ENCODE measurements around the gene SORCS3.

The SORCS3 gene

DNA sequence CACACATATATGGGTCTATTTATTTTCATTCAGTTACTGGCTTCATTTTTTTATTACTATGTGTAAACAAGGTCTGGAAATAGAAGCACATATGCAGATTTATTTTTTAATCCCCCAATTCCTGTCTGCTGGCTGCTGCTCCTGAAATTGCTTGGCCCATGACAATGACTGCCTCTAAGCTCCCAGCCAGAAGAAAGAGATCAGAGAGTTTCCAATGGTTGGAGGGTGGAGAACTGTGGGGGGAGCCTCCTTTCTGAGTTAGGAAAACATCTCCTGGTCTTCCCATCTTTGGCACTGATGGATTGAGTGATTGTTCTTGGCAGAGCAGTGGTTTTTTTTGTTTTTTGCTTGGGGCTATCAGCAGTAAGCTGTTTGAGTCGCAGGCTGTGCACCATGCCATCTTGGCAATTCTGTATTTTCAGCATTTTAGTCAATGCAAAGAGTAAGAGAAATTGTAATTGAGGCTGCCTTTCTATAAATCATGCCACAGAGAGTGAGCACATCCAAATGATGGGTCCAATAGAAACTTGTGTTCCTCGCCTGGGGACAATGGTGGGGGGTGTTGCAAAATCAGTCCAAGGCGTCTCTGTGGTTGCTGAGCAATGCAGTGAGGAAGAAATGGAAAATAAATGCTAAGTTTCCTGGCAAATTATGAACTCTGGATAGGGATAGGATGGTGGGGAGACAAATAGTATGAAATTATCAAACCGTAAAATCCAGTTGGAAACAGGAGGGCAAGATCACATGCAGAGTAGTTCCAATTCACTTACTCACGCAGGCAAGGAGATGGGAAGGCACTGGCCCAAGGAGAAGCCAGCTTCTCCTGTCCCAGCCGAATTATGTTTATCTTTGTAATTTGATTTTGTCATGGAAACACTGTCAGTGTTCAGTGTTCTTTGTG is 382.4 kb downstream of the SORCS3 start:
- DNase-seq (ENCODE audit: low spot score): no peak

DNA sequence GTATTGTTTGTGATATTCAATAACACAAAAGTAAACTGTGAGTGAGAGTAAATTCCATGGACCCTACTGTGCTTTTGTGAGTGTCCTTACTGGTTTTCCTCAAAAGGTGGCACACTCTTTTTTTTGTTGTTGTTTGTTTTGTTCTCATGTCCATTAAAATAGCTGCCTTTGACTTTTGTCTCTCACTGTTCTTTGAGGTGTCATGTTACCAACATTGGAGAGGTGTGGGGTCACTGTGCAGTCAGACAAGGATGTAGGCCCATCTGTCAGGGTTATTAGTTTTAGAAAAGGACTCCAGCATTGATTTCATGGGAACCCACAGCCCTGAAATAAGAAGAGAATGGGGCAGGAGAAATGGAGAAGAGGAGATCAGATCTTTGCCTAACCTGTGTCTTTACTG is 383.1 kb downstream of the SORCS3 start:
- DNase-seq (ENCODE audit: low spot score): no peak

DNA sequence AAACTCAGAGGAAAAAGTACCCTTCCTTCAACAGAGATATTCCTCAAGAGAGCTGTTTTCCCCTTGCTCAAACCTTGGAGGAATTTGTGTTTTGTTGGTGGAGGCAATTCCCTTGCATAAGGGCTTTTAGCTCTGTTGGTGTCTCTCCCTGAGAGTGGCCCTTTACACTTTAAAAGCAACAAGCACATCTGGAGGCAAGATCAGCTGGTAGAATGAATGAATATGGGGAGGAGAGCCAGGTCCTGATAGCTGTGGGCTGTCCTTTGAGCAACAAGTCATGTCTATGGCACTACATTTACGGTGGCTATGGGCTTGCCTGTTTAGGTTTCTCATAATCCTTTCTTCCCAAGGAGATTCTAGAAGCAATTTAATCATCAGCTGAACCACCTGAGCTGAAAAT is 384.0 kb downstream of the SORCS3 start:
- no peak for DNase-seq (ENCODE audit: low spot score)

DNA sequence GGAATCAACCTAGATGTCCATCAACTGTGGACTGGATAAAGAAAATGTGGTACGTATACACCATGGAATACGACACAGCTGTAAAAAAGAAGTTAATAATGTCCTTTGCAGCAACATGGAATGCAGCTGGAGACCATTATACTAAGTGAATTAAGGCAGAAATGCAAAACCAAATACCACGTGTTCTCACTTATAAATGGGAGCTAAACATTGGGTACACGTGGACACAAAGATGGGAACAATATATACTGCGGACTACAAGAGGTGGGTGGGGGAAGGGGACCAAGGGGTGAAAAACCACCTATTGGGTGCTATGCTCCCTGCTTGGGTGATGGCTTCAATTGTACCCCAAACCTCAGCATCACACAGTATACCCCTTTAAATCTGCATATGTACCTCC is 385.5 kb downstream of the SORCS3 start:
- no peak for DNase-seq (ENCODE audit: low spot score)

DNA sequence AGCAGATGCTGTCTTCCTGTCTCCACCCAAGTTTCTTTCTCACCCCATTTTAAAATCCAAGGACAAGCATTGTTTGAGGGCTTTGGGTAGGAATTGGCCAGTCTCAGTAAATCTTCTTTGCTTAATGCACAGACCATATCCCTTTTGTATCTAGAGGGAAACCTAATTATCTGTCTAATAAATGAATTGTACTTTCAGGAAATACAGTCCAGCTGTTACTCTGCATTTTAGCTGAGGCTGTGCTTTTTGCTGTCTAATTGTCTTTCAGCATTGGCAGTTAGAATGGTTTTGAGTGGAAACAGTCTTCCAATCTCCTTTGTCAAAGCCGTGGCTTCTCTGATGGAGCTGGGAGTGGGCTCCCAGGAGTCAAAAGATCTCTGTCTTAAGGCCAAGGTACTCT is 388.2 kb downstream of the SORCS3 start:
- no peak for DNase-seq (ENCODE audit: low spot score)

DNA sequence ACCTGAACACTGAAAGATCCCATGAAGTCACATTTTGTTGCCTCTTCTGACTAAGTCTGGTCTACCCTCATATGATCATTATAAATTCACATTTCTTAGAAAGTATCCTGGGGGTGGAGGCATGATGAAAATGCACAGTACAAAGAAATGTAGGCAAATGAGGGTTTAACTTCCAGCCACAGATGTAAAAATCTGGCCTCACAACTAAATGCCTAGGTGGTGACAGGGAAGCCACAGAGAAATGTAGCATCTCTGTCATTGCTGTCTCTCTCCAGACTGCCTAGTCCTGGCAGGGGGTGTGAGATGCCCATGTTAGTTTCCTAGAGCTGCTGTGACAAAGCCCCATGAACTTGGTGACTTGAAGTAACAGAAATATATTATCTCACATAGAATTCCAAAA is 395.9 kb downstream of the SORCS3 start:
- DNase-seq (ENCODE audit: low spot score): no peak

DNA sequence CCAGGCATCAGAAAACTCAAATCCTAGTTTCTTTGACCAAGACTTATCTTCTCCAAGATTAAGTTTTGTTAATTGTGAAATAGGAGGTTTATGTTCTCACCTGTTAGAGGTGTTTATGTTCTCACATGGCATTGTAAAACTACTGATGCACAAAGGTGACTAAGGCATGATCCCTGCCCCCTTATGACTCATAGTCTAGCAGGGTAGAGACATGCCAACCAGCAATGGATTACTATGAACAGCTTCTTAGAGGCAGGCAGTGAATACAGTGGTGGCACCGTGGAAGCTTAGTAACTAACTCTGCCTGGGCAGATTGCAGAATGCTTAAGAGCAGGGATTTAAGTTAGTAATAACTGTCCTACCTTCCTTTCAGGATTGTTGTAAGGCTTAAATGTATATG is 400.9 kb downstream of the SORCS3 start:
- DNase-seq (ENCODE audit: low spot score): peak; percentile 43

DNA sequence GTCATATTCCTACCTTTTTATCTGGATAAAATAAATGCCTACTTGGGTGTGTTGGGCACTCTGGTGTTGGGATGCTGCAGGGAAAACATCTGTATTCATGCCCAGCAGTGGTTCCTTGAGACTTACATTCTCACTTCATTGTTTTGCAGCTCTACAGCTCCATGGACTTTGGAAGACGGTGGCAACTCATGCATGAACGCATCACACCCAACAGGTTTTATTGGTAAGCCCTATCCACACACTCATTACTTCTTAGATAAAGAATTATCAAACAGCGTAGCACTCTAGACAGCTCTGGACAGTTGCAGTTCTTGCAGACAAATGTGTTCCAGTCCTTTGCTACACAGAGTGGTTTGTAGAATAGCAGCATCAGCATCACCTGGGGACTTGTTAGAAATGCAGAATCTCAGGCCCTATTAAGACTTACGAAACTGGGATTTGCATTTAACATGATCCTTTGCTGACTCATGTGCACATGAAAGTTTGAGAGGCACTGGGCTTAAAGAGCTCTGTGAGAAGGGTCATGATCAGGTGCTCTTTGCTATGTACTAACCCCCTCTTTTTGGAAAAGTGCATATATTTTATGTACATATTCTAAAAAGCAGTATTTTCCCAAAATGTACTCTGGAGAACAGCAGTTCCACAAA is 401.9 kb downstream of the SORCS3 start:
- DNase-seq (ENCODE audit: low spot score): no peak

DNA sequence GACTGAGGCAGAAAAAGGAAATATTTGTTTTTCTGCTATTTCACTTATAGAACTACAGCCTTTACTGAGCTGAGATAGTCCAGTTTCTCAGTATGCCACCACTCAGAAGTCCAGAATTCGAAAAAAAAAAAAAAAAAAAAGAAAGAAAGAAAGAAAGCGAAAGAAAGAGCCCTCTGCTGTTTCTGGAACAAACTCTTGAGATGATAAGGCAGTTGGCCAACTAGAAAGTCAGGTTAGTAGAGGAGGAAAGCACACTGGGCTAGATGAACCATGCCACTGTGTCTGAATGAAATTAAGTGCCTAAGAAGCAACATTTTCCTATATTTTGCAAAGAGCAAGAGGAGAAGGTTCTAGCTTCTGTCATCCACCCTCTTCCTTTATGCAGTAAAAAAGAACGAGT is 403.8 kb downstream of the SORCS3 start:
- no peak for DNase-seq (ENCODE audit: low spot score)

DNA sequence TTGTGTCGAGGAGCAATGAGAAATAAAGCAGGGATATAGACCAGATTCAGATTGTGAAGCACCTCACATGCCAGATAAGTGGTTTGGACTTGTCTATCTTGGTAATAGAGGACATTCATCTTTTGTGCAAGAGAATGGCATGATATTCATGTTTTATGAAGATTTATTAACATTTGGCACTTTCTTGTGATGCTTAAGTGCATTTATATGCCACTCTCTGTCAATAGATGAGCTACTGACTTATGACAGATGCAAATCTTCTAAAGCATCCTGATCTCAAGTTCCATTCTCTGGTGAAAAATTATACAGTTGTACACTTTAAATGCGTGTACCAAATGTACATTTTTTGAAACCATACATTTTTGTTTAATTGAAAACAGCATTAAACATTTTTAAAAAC is 415.3 kb downstream of the SORCS3 start:
- DNase-seq (ENCODE audit: low spot score): no peak

DNA sequence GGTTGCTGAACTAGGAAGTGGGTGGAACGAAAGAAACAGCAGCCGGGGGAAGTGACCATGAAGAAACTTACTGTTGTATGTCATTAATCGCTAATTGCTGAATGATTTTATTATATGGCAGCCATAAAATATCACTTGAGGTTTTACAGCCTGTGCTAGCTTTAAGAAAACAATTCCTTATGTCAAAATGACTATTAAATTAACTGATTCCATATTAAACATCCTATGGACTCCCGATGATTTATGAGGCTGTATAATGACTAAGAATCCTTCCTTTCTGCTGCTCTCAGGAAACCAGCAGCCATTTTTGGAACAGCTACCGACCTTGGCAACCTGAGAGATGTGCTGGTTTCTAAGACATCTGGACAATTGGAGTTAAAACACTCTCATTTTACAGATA is 421.9 kb downstream of the SORCS3 start:
- no peak for DNase-seq (ENCODE audit: low spot score)

DNA sequence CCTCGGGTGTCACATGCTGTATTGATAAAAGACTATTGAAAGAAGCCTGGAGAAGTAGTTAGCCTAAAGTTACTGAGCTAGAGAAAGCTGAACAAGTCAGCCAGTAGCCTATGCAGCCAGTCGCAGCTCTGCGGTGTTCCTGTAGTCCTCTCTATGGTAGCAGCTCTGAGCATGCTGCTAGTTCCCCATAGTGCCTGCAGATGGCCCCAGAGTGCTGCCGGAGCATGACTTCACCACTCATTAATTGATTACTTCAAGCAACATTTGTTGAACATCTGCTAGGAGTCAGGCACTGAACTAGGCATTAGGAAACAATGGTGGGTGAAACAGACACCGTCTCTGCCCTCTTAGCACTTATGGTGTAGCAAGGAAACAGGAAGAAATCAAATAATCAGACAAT is 422.7 kb downstream of the SORCS3 start:
- peak; percentile 48 for DNase-seq (ENCODE audit: low spot score)

DNA sequence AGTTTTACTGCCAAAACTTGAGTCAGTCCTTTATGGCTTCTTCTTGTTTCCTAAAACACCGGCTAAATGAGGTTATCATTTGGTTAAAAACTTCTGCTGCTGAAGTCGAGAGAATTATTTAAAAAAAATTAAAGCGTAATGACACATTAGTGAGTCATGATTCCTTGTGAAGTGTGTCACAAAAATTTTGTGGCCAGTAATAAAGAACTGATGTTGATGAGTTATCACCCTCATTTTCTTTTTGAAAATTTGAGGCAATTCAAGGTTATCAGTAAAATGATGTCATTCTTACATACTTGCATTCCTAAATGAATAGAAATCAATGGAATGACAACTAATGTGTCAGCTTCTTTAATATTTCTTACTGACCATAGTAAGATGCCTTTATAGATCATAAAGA is 427.4 kb downstream of the SORCS3 start:
- no peak for DNase-seq (ENCODE audit: low spot score)

DNA sequence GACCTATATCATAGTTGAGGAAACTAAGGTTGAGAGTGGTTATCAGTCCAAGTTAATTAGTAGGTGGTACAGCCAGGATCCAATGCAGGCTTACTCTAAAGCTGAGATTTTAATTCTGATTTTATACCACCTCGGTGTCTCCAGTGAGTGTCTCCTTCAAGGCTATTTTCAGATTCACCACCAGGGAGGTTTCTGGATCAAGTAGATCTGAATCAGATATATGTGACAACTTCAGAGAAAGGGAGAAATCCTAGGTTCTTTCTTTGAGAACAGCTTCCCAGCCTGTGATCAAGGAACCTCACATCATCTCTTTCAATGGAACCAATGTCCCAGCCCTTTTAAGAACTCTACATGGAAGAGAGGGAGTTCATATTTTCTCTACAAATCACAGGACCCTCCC is 429.2 kb downstream of the SORCS3 start:
- no peak for DNase-seq (ENCODE audit: low spot score)

DNA sequence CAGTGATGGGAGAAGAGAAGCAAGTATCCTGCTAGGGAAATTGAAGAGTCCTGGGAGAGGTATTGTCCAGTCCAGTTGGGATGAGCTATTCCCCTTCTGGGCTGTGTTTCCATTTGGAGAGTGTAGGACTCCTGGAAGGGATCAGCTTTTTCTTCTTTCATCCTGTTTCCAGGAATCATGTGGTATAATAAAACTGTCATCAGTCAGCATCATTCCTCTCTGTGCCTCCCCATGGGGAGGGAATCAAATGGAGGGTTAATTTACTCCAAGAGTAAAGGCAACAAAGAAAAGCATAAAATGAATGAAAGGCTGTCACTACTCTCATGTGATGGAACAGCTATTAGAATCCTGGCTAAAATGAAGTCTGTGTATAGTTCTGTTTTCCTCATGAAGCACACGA is 429.9 kb downstream of the SORCS3 start:
- no peak for DNase-seq (ENCODE audit: low spot score)

DNA sequence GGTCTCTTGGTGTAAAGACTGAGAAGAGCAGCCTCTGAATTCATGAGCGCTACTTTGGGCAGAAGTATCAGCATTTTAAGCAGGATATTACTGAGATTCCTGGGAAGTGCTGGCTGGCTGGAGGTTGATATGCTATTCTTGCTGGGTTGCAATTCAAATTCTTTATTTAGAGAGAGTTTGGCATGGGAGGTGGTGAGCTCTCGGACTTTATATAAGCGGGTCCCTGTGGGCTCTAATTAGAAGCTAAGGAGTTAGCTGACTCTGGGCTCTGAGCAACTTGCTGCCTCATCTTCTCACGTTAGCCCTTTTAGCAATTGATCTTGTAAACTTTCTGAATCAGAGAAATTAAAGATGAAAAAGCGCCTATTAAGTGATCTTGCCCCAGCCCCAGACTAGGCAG is 430.9 kb downstream of the SORCS3 start:
- no peak for DNase-seq (ENCODE audit: low spot score)

DNA sequence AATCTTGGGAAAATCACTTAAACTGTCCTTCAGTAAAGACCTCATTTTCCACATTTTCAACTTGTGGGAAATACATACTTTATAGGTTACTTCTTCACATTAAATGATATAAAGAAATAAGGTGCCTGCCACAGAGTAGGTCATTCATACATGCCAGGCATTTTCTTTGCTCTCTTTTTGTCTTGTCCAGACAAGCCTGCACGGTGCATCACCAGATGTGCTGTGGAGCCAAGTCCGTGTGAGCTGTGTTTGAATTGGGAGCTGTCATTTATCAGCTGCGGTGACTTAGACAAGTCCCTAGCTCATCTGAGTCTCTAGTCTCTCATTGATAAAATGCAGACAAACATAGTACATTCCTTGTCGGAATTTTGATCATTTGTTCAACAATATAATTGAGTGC is 432.9 kb downstream of the SORCS3 start:
- DNase-seq (ENCODE audit: low spot score): no peak

DNA sequence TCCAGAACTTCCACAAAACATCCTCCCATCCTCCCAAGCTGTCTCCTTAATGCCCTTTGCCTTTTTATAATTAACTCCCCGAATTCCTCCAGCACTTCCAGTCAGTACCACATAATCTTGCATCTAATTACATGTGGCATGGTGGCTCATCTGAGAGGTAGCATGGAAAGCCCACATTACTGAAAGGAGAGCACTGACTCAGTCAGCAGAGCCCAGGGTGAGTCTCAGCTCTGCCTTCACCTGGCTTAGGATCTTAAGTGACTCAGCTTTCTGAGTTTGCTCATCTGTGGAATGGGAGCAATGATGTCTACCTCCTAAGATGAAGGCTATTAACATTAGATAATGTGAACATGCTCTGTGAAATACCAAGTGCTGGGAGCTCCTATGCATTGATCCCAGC is 433.9 kb downstream of the SORCS3 start:
- no peak for DNase-seq (ENCODE audit: low spot score)

DNA sequence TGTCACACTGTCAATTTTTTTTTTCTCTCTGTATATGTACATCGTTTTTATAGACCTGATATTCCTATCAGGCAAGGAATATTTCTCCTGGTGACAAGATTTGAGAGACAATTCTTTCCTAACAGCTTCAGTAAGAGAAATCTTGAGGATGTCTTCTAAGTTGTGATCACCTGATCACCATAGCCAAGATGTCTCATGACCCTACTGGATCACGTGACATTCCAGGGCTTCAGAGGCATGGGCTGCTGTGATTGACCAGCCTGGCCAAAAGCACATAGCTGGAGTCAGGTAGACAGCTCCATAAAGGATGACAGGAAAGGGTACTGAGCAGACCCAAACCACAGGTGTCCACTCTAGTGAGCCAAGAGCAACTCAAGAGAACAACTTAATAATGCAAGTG is 444.9 kb downstream of the SORCS3 start:
- DNase-seq (ENCODE audit: low spot score): no peak

DNA sequence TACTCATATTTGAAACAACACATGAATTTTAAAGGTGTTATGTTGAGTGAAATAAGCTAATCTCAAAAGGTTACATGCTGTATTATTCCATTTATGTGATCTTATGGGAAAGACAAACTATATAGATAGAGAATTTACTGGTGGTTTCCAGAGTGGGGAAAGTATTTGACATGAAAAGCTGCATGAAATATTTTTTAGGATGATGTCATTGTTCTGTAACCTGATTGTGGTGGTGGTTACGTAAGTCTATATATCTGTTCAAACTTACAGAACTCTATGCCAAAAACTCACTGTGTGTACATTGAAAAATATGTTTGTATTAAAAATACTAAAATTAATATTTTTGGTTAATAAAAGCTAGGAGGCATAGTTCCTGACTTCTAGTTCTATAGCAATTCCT is 453.0 kb downstream of the SORCS3 start:
- DNase-seq (ENCODE audit: low spot score): no peak

DNA sequence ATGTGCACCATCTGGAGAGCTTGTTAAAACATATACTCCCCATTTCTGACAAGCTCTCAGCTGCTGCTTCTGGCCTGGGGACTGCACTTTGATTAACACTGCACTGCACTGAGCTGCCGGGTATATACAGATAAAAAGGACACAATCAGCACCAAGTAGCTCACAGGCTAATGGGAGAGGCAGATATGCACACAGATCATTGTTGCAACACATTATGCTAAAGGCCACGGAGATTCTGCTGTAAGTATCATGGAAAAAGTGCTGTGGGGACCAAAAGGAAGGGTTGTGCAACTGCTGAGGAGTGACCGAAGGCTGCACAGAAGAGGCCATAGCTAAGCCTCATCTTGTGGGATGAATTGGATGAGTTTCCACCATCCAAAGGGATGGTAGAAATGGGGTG is 455.2 kb downstream of the SORCS3 start:
- DNase-seq (ENCODE audit: low spot score): no peak

DNA sequence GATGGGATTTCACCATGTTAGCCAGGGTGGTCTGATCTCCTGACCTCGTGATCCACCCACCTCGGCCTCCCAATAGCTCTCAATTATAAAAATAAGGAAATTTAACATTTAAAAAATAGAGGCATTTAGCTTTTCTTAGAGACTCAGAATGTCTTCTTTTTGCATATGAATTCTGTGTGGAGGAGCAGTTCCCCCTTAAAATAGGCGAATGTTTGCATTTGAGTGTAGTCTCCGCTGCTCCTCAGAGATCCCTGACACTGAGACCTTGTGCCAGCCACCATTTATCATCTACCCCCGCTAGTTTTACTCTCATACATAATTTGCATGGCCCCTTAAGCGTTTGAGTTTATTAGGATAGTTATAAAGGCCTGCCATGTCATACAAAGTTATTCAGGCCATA is 461.9 kb downstream of the SORCS3 start:
- no peak for DNase-seq (ENCODE audit: low spot score)

DNA sequence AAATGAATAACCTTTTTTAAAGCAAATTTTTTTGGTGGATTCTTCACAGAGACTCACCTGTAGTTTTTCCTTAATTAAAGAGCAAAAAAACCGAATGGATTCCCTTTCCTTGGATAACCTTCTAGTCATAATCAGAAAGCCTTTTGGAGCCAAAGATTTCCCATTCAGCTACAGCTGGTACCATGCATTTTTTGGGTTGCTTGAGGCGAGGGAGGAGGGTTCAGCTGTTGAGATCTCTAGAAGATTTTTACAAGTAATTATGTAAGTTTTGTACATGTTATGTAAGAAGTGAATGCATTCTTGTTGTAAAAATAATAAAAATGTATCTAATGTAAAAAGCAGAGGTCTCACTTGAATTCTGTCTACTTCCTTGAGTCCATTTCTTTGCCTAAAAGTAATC is 463.2 kb downstream of the SORCS3 start:
- no peak for DNase-seq (ENCODE audit: low spot score)

DNA sequence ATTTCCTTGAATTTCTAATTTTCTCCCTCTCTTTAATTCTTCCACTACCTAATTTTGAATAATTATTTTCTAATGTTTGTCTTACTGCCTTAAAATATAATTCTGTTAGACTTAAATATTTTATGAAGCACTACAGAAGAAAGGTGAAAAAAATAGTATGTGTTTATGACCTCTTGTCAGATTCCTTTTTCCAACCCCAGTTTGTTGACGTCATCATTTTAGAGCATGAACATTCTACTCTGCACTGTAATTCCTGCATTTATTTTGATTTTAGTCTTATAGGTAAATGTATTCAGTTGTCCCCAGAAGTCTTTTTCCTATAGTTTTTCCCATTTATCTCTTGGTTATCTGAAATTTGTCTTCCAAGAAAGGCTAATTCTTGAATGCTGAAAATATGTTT is 468.1 kb downstream of the SORCS3 start:
- DNase-seq (ENCODE audit: low spot score): no peak

All from SW480 (cell line).